ENCODE data around the gene GLRX.

DNA sequence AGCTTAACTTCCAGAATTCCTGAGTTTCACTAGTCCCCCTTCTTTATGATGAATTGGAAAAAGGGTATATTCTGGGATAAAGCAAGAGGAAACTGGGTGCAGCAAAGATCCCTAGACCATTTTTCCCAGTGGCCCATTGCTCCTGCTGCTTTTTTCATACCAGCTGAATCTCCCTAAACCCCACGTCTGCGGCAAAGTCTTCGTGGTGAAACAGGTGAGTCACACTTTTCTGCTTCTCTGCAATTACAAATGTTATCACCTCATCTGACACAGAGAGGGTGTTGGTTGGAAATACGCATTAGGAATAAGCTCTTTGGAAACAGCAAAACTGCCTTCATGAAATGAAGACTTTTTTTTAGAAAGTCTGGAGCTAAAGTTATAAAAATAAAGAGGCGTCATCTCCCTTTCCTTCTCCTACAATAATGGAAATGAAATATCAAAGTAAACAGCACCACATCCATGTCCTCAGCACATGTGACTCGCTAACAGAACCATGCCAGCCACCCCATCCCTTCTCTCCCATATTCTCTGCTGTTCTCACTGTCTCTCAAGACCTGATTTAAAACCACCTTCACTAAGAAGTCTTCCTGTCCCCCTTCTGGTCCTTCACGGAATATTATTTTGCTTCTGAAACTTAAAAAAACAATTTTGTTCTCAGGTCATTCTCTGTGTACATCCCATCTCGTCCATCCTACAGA lies 39.5 kb upstream of the GLRX start:
- no peak for TF ChIP-seq EP300 (IDR thresholded peaks at IDR 0.05)
- TF ChIP-seq, protein P1, sequence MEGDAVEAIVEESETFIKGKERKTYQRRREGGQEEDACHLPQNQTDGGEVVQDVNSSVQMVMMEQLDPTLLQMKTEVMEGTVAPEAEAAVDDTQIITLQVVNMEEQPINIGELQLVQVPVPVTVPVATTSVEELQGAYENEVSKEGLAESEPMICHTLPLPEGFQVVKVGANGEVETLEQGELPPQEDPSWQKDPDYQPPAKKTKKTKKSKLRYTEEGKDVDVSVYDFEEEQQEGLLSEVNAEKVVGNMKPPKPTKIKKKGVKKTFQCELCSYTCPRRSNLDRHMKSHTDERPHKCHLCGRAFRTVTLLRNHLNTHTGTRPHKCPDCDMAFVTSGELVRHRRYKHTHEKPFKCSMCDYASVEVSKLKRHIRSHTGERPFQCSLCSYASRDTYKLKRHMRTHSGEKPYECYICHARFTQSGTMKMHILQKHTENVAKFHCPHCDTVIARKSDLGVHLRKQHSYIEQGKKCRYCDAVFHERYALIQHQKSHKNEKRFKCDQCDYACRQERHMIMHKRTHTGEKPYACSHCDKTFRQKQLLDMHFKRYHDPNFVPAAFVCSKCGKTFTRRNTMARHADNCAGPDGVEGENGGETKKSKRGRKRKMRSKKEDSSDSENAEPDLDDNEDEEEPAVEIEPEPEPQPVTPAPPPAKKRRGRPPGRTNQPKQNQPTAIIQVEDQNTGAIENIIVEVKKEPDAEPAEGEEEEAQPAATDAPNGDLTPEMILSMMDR (IDR thresholded peaks at IDR 0.05), result no peak

All from gastroesophageal sphincter (tissue), 3 donors.